IMR-90 (cell line): Measurements from ENCODE around the gene FKRP. TPM values are rescaled to one million over a fixed set of nuclear protein-coding genes. Genes with fewer than 3 reads are reported as not detected.

Experiments
- ATAC-seq: fragments of 200-7000 bp; cut with Tn5 transposase; 2 replicates; pipeline ENCODE4 v1.9.1; 2020; ENCODE audit warnings: low read depth, mild to moderate bottlenecking, moderate library complexity
- BruUV-seq: library from RNA; stranded (reverse); fragments of 400-500 nt; replicated peaks from 2 replicates; lab custom pipeline; 2021; lab: Mats Ljungman, UMichigan
- CTCF ChIA-PET: fragments of 300-600 bp; formaldehyde crosslinking; extraction: SDS; loops from one replicate; lab custom pipeline; 2021; ENCODE audit warnings: antibody characterized with exemption; lab: Yijun Ruan, JAX
- POLR2A ChIA-PET: fragments of 300-600 bp; sonication (Branson Sonifier 250); formaldehyde crosslinking; loops from one replicate; lab custom pipeline; 2022; ENCODE audit warnings: antibody characterized with exemption; ENCODE audit not compliant: unreplicated experiment; lab: Charles Lee
- DNase-seq: peaks from one replicate; pipeline ENCODE4 v3.0.0; 2013
- H2AFZ ChIP-seq: replicated peaks from 2 replicates; pipeline ENCODE3; 2013; ENCODE audit warnings: low read length, mild to moderate bottlenecking; ENCODE audit not compliant: poor library complexity
- H2AK5ac ChIP-seq: 2 replicates; pipeline ENCODE4 v1.6.1; 2013; ENCODE audit warnings: low read depth, low read length, inconsistent platforms
- H2AK9ac ChIP-seq: replicated peaks from 2 replicates; pipeline ENCODE3; 2013; ENCODE audit warnings: mild to moderate bottlenecking, low read depth, low read length, moderate library complexity; ENCODE audit not compliant: poor library complexity
- H2BK120ac ChIP-seq: 2 replicates; pipeline ENCODE4 v1.6.1; 2013; ENCODE audit warnings: low read depth, low read length, inconsistent platforms
- H2BK15ac ChIP-seq: 3 replicates; pipeline ENCODE4 v1.6.1; 2013; ENCODE audit warnings: low read depth, low read length, inconsistent platforms
- H2BK20ac ChIP-seq: 2 replicates; pipeline ENCODE4 v1.6.1; 2013; ENCODE audit warnings: low read depth, mild to moderate bottlenecking, inconsistent platforms, low read length, moderate library complexity
- H2BK5ac ChIP-seq: 2 replicates; pipeline ENCODE4 v1.6.1; 2013; ENCODE audit warnings: mild to moderate bottlenecking, low read depth, low read length, inconsistent platforms; ENCODE audit not compliant: poor library complexity, severe bottlenecking
- H3K14ac ChIP-seq: replicated peaks from 2 replicates; pipeline ENCODE4 v1.6.1; 2013; ENCODE audit warnings: low read depth, low read length, inconsistent platforms
- H3K18ac ChIP-seq: 2 replicates; pipeline ENCODE4 v1.6.1; 2013; ENCODE audit warnings: low read depth, low read length, control low read depth
- H3K23ac ChIP-seq: 2 replicates; pipeline ENCODE4 v1.6.1; 2013; ENCODE audit warnings: low read depth, low read length, inconsistent platforms
- H3K27ac ChIP-seq: 2 replicates; pipeline ENCODE4 v1.5.1; 2013; ENCODE audit warnings: mild to moderate bottlenecking, control low read depth, low read length; ENCODE audit not compliant: insufficient read depth
- H3K27me3 ChIP-seq: 2 replicates; pipeline ENCODE4 v1.6.1; 2013; ENCODE audit warnings: low read length; ENCODE audit not compliant: control insufficient read depth, insufficient read depth
- H3K36me3 ChIP-seq: 2 replicates; pipeline ENCODE4 v1.6.1; 2013; ENCODE audit warnings: low read length, mixed read lengths; ENCODE audit not compliant: control insufficient read depth, insufficient read depth
- H3K4ac ChIP-seq: 2 replicates; pipeline ENCODE4 v1.6.1; 2013; ENCODE audit warnings: low read depth, low read length, inconsistent platforms
- H3K4me1 ChIP-seq: 2 replicates; pipeline ENCODE4 v1.6.1; 2013; ENCODE audit warnings: low read length, mixed read lengths; ENCODE audit not compliant: control insufficient read depth, insufficient read depth
- H3K4me2 ChIP-seq: 2 replicates; pipeline ENCODE4 v1.6.1; 2013; ENCODE audit warnings: low read depth, mild to moderate bottlenecking, control low read depth, low read length, moderate library complexity
- H3K4me3 ChIP-seq: 2 replicates; pipeline ENCODE4 v1.5.1; 2013; ENCODE audit warnings: low read depth, mild to moderate bottlenecking, control low read depth, low read length, moderate library complexity; ENCODE audit not compliant: insufficient read depth
- H3K56ac ChIP-seq: 2 replicates; pipeline ENCODE4 v1.6.1; 2013; ENCODE audit warnings: low read length, inconsistent platforms; ENCODE audit not compliant: insufficient read depth; ENCODE audit errors: extremely low read depth
- H3K79me1 ChIP-seq, 2 experiments: 2 replicates each; pipeline ENCODE4 v1.6.1; 2013; ENCODE audit warnings: low read length in 2 of 2, inconsistent platforms in 1 of 2, low read depth in 1 of 2
- H3K9ac ChIP-seq: 2 replicates; pipeline ENCODE4 v1.6.1; 2013; ENCODE audit warnings: low read depth, low read length, control low read depth
- H3K9me1 ChIP-seq: 2 replicates; pipeline ENCODE4 v1.6.1; 2013; ENCODE audit warnings: low read length, inconsistent platforms; ENCODE audit not compliant: insufficient read depth
- H3K9me3 ChIP-seq: 2 replicates; pipeline ENCODE4 v1.6.1; 2013; ENCODE audit warnings: low read length; ENCODE audit not compliant: control insufficient read depth, insufficient read depth
- H4K20me1 ChIP-seq: 2 replicates; pipeline ENCODE4 v1.6.1; 2013; ENCODE audit warnings: low read length, inconsistent platforms; ENCODE audit not compliant: insufficient read depth
- H4K5ac ChIP-seq: 2 replicates; pipeline ENCODE4 v1.6.1; 2013; ENCODE audit warnings: mild to moderate bottlenecking, low read depth, low read length, control low read depth
- H4K8ac ChIP-seq, 2 experiments: 2 replicates each; pipeline ENCODE4 v1.6.1; 2013; ENCODE audit warnings: low read depth in 2 of 2, low read length in 2 of 2, control low read depth in 1 of 2, inconsistent platforms in 1 of 2
- H4K91ac ChIP-seq: 2 replicates; pipeline ENCODE4 v1.6.1; 2013; ENCODE audit warnings: low read depth, low read length, inconsistent platforms; ENCODE audit not compliant: insufficient read depth
- CTCF ChIP-seq: conservative IDR thresholded peaks from 2 replicates; pipeline ENCODE4 v1.5.1; 2012; ENCODE audit warnings: mild to moderate bottlenecking, low read depth, low read length, improper control_type of control experiment
- ELK1 ChIP-seq: fragments of 150-350 bp; IDR thresholded peaks from 2 replicates; pipeline ENCODE4 v1.6.1; 2016; ENCODE audit warnings: low read depth, mild to moderate bottlenecking, low read length, moderate library complexity, borderline replicate concordance
- MAZ ChIP-seq: IDR thresholded peaks from 2 replicates; pipeline ENCODE4 v1.6.1; 2012; ENCODE audit warnings: low read depth, mild to moderate bottlenecking, low read length, improper control_type of control experiment, moderate library complexity, borderline replicate concordance
- MXI1 ChIP-seq: IDR thresholded peaks from 2 replicates; pipeline ENCODE4 v1.6.1; 2012; ENCODE audit warnings: low read depth, mild to moderate bottlenecking, low read length, moderate library complexity, borderline replicate concordance
- NFE2L2 ChIP-seq: fragments of 150-350 bp; IDR thresholded peaks from 2 replicates; pipeline ENCODE4 v1.6.1; 2016; ENCODE audit warnings: low read depth, mild to moderate bottlenecking, low read length
- SMC3 ChIP-seq: fragments of 150-350 bp; IDR thresholded peaks from 2 replicates; pipeline ENCODE4 v1.6.1; 2016; ENCODE audit warnings: low read depth, mild to moderate bottlenecking, antibody characterized with exemption, low read length, moderate library complexity
- USF2 ChIP-seq: fragments of 150-350 bp; IDR thresholded peaks from 2 replicates; pipeline ENCODE4 v1.6.1; 2017; ENCODE audit warnings: mild to moderate bottlenecking, antibody characterized with exemption, low read length, low read depth
- WGBS, 2 experiments: methylation state at CpG; one replicate each; pipeline versions ENCODE4 v1.1.5 to v1.1.7; 2013; ENCODE audit warnings: missing lambda C conversion rate in 2 of 2; ENCODE audit not compliant: insufficient read length in 1 of 2; ENCODE audit errors: extremely low coverage in 2 of 2; 5-methylcytosine and 5-hydroxymethylcytosine counted together
- dilution Hi-C: fragments of 300-500 bp; cut with HindIII; formaldehyde crosslinking; loops from one replicate; pipeline ENCODE4 v1.14.3; 2018; ENCODE audit warnings: low sequenced_read_pairs; ENCODE audit not compliant: unreplicated experiment
- in situ Hi-C: fragments of 300-500 bp; cut with MboI; formaldehyde crosslinking; loops from 3 replicates; pipeline ENCODE4 v1.14.3; 2019; ENCODE audit warnings: low sequenced_read_pairs, inconsistent platforms, mixed read lengths
- intact Hi-C: fragments of 100-400 bp; cut with micrococcal nuclease; formaldehyde crosslinking; loops from 2 replicates; pipeline ENCODE4 v1.10.0; 2022
- polyA plus RNA-seq, 3 experiments: library from polyadenylated mRNA; depleted of rRNA; stranded (reverse); fragments of >200 nt; gene quantifications; 2 replicates each; pipeline ENCODE4 v1.2.3, GENCODE V29; 2012; ENCODE audit warnings: low replicate concordance in 1 of 3
- total RNA-seq: library from RNA; depleted of rRNA; stranded (reverse); fragments of >200 nt; gene quantifications from 2 replicates; pipeline ENCODE4 v1.2.3, GENCODE V29; 2012

FKRP gene
- total and polyA plus RNA-seq, 2 of the 4 experiments (the other 2 are of a cell fraction): 6.1 to 25.3 TPM

GRCh38 chr19:46755853-46756543 lies 10.1 kb downstream of the FKRP start (continued):
- TF ChIP-seq ELK1: no peak

- Histone ChIP-seq H3K4me3 (no peak overlapping the region), H2AK9ac (no peak overlapping the region), H3K14ac (no peak overlapping the region), H4K91ac (no peak overlapping the region), H2BK15ac (no peak overlapping the region), H3K79me1 (peaks cover 8 to 29% of the 10 kb centered on the region in 2 experiments; a peak in 2 of 4 replicates), H3K9me1 (peaks cover 9% of the 10 kb centered on the region), H3K4ac (no peak overlapping the region), H4K8ac (no peak overlapping the region), H2AFZ (peak overlapping the region; percentile 21), H3K4me2 (no peak overlapping the region), H2BK5ac (no peak overlapping the region), H3K4me1 (peaks cover 12% of the 10 kb centered on the region), H3K36me3 (peaks cover 20% of the 10 kb centered on the region), H2BK20ac (no peak overlapping the region), H4K20me1 (peaks cover 17% of the 10 kb centered on the region), H3K56ac (no peak overlapping the region), H2BK120ac (no peak overlapping the region), H4K5ac (no peak overlapping the region), H3K27ac (no peak overlapping the region), H2AK5ac (peak overlapping the region; percentile 62; the same call in 1 of the 2 replicates), H3K9me3 (no peaks in the 10 kb centered on the region), H3K23ac (no peak overlapping the region), H3K27me3 (no peaks in the 10 kb centered on the region), H3K9ac (no peak overlapping the region), H3K18ac (no peak overlapping the region)
- TF ChIP-seq MXI1: no peak
- no peak for TF ChIP-seq SMC3
- TF ChIP-seq USF2: no peak
- no peak for TF ChIP-seq MAZ
- no peak for TF ChIP-seq NFE2L2
- TF ChIP-seq CTCF: no peak
- ChIA-PET POLR2A (no interaction called here), CTCF (no interaction called here)
- dilution Hi-C loops (no loop called here), in situ Hi-C loops (loop anchor here (5.0 kb wide), 2 partner anchors 86 to 231 kb away; no protein-coding TSS in a partner anchor), intact Hi-C loops (loop anchor here (2.0 kb wide), 1 partner anchor 234 kb away; no protein-coding TSS in a partner anchor)
- DNase-seq (no peak), ATAC-seq (no peak)
- WGBS, 2 experiments: 82% methylated on average over 19 of the region's 30 CpGs; no CpG with 5 or more reads in 1 of the 2 experiments
- BruUV-seq: no TSS peak
These were observed 10.7 kb downstream of the FKRP start for GRCh38 chr19:46756544-46756888.
